HG03442 (cell line): Measurements from ENCODE around the gene MAL.

Source experiments
- ATAC-seq: cut with Tn5 transposase; IDR thresholded peaks from one replicate; pipeline ENCODE4 v1.9.1; 2021; ENCODE audit warnings: mild to moderate bottlenecking, moderate library complexity; ENCODE audit not compliant: unreplicated experiment

Gene MAL

DNA sequence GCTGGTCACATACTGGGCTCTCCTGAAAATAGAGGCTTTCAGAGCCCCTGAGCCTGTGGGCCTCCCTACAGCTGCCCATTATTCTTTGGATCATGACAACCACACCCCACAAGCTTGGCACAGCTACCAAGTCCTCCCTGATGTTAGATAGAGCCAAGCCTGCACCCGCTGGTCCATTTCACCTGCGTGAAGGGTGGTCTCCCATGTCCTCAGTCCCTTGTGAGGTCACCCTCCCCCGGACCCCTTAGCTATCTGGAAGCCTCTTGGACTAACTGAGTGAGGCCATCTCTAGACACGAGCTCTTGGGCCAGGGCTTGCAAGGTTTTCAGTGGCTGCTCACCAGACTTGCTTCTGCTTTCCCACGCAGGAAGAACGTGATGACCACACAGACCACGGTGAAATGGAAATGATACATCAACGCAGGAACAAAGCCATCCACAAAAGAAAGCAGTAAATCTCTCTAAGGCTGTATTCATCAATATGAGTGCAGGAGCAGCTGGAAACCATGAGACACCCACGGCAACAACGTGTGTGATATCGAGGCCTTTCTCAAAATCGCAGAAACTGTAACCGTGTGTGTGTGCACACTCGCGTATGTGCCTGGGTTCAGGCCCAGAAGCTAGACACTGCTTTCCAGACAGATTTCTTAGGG is 10.1 kb upstream of the MAL start:
- ATAC-seq, result no peak

DNA sequence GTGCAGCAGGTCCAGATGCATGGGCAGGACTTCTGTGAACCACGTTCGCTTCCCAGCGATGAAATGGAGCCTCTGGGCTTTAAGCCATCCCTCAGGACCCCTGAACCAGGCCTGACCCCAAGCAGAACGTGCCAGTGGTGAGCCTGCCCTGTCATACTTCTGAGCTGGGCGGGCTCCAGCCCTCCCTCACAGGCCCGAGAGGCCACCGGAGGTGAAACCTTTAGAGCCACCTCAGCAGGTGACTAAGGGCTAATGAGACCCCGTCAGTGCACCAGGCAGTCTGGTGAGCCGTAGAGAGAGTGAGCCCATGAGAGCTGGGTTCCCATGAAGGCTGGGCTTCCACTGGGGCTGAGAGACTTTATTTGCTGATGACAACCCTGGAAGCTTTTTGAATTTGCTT is 8.9 kb upstream of the MAL start:
- no peak for ATAC-seq

DNA sequence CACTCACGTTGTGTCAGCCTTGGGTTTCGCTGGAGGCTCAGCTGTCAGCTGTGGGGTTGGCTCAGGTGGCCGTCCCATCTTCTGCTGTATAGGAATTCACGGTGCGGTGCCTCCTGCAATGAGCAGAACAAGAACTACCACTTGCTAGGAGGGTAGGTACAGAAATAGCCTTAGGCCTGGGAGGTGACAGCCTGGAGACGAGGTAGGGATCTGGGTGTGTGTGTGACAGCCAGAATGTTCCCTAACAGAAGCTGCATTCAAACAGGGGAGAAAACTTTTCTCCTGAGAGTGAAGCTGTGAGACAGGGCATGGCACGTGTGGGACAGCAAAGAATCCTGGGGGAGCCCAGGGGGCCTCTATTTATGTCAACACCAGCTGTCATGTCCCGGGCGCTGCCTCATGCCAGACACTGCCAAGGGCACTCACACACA is 8.4 kb upstream of the MAL start:
- no peak for ATAC-seq

DNA sequence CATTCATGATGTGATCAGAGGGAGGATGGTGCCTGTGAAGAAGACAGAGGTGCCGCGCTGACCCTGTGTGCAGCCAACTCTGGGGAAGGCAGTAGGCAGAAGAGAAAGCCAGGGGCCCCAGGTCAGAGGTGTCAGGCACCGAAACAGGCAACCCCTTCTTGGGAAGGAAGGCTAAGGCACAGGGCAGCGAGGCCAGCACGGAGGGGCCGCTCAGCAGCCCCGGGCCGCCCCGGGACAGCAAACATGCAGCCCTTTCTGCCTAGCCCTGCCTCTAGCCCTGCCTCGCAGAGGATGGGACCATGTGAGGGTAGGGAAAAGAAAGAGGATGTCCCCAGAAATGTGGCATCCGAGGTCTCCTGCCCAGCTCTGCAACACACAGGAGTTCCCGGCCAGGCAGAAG is 7.7 kb upstream of the MAL start:
- no peak for ATAC-seq

DNA sequence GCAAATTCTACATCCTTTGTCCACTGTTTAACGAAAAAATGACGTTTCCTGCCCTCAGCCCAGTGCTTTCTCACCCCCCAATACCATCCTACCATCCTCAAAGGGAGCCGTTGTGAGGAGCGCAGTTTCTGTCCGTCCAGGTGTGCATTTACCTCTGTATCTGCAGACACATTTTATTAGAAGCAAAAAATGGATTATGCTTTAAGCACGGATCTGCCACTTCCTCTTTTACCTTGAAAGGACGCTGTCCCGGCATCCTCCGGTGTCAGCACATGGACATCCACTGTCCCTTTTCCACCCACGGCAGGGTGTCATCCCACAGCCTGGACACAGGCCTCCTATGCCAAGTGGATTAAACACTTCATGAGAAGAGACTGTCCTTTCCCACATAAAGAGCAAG is 7.2 kb upstream of the MAL start:
- ATAC-seq, result no peak

DNA sequence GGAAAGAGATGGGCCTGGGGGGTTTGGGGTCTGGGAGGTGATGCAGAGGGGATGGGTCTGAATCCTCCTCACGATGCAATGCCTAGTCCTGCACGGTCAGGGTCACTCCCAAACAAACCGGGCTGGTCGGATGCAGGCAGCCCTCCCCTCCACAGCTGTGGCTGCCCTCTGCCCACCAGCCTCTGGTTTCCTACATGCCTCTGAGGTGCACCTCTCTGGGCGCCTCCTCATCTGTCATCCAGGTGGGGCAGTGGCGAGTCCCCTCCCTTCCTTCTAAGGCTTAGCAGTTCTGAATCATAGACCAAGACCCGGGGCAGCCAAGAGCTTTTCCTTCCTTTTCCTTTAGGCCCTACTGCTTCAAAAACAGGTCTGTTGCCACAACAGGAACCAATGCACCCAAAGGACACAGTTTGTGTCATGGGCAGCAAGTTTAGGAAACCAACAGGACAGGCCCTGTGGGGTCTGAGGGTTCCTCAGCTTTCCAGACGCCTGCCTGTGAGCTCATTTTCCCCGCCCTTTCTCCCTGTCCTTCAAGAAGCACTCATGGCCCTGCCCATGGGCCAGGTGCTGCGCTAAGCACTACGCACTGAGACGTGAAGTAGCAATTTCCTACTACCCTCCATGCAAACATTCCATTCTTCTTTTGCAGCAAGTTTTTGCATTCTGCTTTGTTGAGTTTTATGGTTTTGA is 6.5 kb upstream of the MAL start:
- no peak for ATAC-seq

DNA sequence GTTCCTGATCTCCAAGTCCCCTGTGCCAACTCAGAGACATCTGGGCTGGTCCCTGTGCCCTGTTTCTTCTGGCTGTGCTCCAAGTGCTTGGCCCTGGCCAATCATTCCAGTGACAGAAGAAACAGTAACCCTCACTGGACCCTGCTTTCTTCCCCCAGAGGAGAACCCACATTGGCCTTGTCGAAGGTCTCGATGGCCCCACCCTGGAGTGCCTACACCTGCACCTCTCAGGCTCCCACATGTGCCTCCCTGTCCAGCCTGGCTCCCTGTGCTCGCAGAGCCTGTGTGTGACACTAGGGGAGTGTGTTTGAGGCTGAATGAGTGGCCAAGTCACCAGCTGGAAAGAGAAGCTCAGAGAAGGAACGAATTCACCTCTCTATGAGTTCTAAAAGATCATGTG is 5.9 kb upstream of the MAL start:
- ATAC-seq, result no peak

DNA sequence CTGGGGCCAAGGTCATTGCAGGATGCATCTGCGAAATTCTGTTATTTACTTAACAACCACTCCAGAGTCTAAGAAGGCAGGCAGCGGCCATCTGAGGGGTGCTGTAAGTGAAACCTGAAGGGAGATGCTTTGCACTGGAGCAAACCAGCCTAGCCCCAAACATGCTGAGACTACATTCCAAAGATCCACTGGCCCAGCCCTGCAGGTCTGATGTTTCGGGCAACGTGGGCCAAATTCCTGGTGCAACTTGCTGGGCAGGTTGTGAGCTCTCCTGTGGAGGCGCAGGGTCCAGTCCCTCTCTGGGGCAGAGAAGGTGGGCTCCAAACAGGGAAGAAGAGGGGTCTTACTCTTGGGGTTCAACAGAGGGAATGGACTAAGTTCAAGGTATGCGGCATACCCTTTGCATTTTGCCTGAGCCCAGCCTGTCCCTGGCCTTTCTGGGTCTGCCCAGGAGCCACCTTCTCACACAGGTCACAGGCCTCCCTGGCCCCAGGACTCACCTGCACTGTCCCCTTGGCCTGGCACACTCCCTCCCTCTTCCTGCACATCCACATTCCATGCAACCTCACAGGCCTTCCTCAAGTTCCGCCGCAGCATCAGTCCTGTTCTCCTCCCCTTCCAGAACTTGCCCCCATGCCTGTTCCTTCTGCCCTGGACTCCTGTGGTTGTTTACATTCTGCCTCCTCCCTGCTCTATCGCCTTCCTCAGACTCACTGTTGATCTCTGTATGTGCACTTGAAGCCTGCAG is 5.1 kb upstream of the MAL start:
- no peak for ATAC-seq

DNA sequence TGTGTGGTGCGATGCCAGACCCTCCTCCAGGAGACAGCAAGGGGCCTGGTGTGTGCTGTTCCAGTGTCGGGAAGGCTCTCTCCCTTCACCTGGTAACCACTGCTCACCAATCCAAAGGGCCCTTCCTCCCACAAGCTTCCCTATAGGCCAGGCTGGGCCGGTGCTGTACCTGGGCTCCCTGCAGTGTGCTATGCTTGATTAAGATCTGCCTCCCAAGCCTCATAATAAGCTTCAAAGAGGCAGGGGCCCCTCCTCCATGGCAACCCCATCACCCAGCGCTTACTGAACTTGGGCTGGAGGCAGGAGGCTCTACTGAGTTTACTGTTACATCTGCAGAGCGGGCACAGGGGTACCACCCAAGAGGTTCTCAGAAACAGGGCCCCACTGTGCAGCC is 4.5 kb upstream of the MAL start:
- ATAC-seq, result no peak

DNA sequence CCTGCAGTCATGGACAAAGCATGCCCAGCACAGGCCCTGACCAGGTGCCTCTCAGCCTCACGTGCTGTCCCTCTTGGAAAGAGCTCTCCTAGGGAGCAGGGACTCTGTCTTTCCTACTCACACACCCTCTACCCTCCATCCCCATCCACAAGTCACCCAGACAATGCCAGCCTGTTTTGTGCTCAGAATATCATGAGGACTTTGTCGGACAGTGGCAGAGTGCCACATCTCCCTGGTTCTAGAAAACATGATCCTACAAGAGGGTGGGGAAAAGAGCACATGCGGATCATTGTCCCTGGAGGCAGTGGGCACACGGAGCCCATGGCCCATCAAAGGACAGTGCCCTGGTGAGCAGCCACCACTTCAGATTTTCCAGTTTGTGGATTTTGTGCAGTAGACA is 3.7 kb upstream of the MAL start:
- ATAC-seq, result no peak

DNA sequence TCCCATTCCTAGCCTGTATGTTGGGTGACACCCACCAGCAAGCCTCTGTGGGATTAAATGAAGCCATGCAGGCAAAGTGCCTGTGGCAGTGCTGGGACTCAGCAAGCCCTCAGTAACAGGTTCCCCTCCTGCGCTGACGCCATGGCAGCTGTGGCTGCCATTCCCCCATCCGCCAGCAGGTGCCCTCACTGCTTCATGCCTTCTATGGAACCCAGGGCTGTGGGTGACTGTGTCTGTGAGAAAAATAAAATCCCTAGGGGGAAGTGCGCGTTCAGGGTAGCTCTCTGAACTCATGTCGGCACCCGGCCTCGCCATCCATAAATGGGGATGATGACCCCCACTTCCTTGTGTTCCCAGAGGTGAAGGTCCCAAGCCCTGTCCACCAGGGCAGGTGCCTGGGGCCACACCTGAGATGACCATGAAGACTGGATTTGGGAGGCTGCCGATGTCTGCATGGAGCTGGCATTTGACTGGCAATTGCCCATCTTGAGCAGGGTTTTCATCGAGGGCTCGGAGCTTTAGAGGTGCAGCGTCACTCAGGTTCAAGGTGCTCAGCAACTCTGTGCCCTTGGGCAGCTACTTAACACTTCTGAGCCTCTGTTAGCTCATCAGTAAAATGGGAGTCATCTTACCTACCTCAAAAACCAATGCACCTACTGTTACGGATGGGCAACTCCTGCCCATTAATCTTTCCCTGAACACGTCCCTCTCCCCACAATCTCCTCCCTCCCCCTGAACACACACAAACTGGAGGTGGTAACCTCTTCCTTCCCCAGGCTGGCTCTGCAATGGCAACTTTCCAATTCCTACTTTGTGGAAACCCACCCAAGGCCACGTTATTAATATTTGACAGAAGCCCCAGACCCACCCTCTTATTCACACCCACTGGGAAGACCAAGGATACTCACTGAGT is 2.9 kb upstream of the MAL start:
- peak; percentile 81 for ATAC-seq

DNA sequence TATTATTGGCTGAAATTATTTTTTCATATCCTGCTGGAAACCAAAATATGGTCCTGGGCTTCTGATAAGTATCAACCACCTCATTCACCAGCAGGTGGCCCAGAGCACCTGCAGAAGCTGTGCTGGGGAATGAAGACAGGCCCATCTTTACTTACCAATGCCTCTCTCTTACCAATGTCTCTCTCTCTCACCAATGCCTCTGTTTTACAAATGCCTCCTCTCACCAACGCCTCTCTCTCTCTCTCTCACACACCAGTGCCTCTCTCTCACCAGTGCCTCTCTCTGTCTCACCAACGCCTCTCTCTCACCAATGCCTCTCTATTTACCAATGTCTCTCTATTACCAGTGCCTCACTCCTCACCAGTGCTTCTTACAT is 2.3 kb upstream of the MAL start:
- ATAC-seq, result peak; percentile 45

DNA sequence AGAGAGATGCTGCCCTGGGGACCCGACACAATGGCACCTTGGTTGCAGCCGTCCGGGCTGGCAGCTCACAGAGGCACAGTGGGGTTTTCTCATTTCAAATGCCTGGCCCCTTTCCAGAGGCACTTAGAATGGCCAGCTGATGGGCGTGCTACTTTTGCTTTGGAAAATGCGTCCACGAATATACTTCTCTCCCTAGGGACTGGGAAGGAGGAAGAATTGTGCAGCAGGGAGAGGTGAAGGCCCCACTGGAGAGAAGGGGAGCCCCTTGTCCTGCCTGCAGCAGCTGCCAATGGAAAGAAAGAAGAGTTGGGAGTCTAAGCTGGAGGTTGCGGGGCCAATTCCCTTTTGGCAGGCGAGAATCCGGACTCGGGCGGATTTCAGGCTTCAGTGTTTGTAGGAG is 1.1 kb upstream of the MAL start:
- ATAC-seq, result no peak

DNA sequence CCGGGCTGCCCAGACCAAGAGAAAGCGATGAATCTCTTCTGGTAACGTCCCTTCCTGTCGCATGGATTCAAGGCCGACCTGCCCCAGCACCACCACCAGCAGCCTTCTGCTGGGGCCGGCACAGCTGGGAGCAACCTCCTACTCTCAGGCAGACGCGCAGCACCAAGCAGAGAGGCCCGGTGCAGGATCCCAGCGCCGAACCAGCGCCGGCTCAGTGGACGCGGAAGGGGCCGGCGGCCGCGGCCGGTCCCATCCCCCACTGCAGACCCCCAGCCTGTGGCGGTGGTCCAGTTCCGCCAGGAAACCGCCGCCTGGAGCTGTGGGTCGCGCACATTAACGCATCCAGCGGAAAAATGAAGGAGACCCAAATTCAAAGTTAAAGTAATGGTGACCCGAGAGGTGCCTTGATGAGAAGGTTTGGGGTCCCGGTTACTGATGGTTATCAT is 525 bp upstream of the MAL start:
- no peak for ATAC-seq

DNA sequence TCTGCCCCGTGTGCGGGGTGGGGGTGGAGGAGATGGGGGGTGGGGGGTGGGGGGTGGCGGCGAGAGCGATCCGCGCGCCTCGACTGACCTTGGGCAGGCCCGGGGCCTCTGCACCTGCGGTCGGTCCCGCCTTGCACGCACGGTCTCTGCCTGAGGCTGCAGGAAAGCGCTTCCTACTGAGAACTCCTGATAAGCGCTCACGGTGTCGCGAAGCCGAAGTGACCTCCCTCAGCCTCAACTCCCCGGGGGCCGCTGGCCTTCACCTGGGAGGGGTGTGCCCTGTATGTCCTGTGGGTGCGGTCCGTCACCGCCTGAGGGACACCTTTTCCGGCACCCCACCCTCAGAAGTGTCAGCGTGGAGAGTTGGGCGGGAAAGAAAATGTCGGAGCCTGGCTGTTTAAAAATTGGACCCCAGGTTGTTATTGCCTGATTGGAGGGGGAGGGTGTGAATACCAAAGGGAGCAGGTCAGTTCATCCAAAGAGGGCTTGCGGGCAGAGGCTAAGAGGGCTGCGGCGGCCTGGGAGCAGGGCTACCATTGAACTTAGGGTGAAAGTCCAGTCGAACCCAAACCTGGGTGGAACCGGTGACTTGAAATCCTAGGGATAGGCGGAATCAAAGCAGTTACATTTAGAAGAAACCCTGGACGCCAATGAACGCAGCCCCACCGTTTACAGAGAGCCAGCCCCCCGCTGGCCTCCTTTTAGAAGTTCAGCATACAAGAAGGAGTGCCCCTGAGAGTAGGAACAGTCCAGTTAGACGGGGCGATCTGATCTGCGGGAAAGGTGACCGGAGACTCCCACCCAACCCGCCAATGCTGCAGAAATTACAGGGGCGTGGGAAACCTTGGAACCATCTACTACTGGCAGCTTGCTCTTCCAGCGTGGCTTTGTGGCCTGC is 1.2 kb downstream of the MAL start:
- ATAC-seq, result no peak

DNA sequence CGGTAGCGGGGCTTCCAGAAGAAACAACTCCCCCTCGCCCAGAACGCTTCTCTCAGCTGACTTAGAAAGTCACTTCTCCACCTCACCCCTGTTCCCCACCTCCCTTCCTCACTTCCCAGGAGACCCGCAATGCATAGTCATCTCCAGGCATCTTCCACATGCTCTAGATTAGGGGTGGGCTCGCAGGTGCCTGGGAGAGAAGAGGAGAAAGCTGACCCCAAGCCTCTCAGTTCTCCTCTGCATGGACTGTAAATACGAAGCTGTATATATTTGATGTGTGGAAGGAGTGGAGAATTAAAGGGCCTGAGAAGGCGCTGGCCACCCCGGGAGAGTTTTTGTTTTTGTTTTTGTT is 1.8 kb downstream of the MAL start:
- no peak for ATAC-seq

DNA sequence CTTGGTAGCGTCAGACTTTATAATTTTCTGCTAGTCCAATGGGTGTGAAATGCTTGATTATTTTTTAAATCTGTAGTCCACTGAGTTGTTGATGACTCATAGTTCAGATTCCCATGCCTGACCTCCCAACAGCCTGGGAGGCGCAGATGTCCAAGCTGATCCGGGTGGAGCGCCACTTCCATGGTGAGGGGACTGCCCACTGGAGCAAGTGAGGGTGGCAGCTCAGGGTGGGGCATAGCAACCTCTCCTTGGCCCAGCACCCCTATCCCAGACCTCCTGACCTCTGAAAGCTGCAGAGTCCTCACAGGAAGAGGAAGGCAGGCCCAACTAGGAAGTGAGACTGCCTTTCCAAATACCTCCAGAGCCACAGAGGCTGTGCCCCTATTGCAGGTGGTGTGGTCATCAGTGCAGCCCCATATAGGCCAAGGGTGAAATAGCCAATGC is 4.4 kb downstream of the MAL start:
- no peak for ATAC-seq

DNA sequence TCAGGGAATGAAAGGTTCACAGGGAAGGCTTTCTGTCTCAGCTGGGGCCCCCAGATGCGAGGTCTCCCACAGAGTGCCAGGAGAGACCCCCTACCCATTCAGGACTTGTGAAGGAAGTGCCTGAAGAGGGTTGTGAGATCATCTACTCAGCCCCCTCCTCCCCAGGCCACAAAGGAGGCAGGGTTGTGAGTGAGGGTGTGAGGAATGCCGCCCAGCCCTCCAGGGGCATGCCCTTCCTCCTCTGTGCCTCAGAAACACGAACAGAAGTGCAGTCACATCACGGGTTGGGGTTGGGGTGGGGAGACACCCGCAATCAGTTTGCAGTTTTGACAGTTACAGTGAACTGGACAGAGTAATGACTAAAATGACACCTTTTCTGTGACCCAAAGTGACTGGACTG is 5.0 kb downstream of the MAL start:
- no peak for ATAC-seq

DNA sequence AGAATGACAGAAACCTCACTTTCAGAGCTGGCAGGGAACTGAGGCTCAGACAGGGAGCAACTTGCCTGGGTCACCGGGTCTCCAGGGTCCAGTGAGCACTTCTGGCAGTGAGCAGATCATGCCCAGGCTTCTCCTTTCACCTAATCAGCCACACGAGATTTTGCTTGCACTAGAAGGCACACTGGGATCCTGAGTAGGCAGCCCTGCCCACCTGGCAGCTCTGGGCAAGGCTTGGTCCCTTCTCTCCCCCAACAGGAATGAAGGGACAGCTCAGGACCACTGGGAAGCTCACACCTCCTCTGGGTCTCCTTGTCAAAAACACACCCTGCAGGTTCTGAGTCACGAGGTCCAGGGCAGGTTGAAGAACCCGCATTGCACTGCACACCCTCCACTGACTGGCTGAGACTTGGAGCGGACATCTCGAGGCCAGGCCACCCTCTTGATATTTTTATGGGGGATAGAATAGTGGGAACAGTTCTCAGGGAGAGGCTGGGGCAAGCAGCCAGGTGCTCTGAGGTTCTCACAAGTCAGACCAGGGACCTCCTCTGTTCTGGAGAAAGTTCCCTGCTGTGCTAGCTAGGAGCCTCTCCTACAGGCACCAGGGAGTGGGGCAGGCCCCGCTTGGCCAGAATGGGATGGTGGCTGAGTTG is 5.7 kb downstream of the MAL start:
- ATAC-seq, result no peak

DNA sequence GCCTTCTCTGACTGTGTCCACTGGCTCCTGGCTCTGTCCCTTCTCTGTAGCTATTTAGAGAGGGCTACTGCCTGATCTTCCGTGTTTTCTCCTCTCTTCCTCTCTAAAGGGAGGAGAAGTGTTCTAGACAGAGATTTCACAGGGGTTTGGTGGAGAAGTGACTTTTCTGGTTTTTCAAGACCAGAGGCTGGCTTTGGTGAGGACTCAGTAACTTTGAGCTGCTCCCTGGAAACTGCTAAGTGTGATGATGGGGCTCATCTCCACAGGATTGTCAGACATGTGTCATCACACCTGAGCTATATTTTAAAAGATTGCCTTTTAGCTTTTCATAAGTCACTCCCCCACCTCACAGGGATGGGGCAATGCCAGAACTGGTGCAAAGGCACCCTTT is 6.2 kb downstream of the MAL start:
- no peak for ATAC-seq
